HCT116 (cell line): Measurements from ENCODE around the gene APP. TPM values are rescaled to one million over a fixed set of nuclear protein-coding genes. Genes with fewer than 3 reads are reported as not detected.

Experiments used
- ATAC-seq: fragments of 200-7000 bp; cut with Tn5 transposase; 2 replicates; pipeline ENCODE4 v1.9.1; 2020; ENCODE audit warnings: mild to moderate bottlenecking, moderate library complexity
- BruUV-seq: library from RNA; stranded (reverse); fragments of 400-500 nt; replicated peaks from 2 replicates; lab custom pipeline; 2021; lab: Mats Ljungman, UMichigan
- CTCF ChIA-PET: fragments of 300-600 bp; sonication (Branson Sonifier 250); formaldehyde crosslinking; loops from one replicate; lab custom pipeline; 2021; ENCODE audit warnings: antibody characterized with exemption; lab: Charles Lee
- POLR2A ChIA-PET: fragments of 300-600, 350-600 bp; sonication (Branson Sonifier 250); formaldehyde crosslinking; loops from one replicate; lab custom pipeline; 2021; ENCODE audit warnings: antibody characterized with exemption; lab: Charles Lee
- RAD21 ChIA-PET, 2 experiments: fragments of 300-600 bp; sonication (Branson Sonifier 250); formaldehyde crosslinking; loops; one replicate each; lab custom pipeline; 2023; ENCODE audit warnings: low total read pairs in 2 of 2; ENCODE audit not compliant: uncharacterized antibody in 2 of 2, unreplicated experiment in 2 of 2, low non-redundant PET in 1 of 2; lab: Charles Lee
- DNase-seq: peaks from one replicate; pipeline ENCODE4 v3.0.0-alpha.2; 2010; ENCODE audit warnings: low read depth, low spot score
- H2AFZ ChIP-seq: fragments of 200-600 bp; shearing (Covaris generic), sonication (generic); 2 replicates; pipeline ENCODE4 v1.6.1; 2017; ENCODE audit warnings: low read depth, mixed run types, mixed read lengths, antibody characterized with exemption, low read length; ENCODE audit not compliant: poor library complexity, severe bottlenecking
- H3K27ac ChIP-seq: 2 replicates; pipeline ENCODE4 v1.5.1; 2012; ENCODE audit warnings: low read depth, low read length
- H3K27me3 ChIP-seq: fragments of 200-600 bp; sonication (generic); 2 replicates; pipeline ENCODE4 v1.6.1; 2016; ENCODE audit warnings: mixed run types, low read length, mixed read lengths; ENCODE audit not compliant: insufficient read depth
- H3K36me3 ChIP-seq, 2 experiments: fragments of 200-500 bp in 1 of 2; fragments of 200-600 bp in 1 of 2; sonication (Bioruptor generic) in 1 of 2; sonication (generic) in 1 of 2; 2 replicates each; pipeline versions ENCODE4 v1.5.1 to v1.6.1; 2014 to 2016; ENCODE audit warnings: low read length in 2 of 2, inconsistent platforms in 1 of 2, mixed read lengths in 1 of 2, mixed run types in 1 of 2; ENCODE audit not compliant: insufficient read depth in 2 of 2, control insufficient read depth in 1 of 2
- H3K4me1 ChIP-seq, 2 experiments: fragments of 200-600 bp in 1 of 2; sonication (generic) in 1 of 2; 2 replicates each; pipeline versions ENCODE4 v1.5.1 to v1.6.1; 2012 to 2017; ENCODE audit warnings: low read length in 2 of 2, inconsistent platforms in 1 of 2, mild to moderate bottlenecking in 1 of 2, mixed read lengths in 1 of 2, mixed run types in 1 of 2, moderate library complexity in 1 of 2; ENCODE audit not compliant: insufficient read depth in 2 of 2, control insufficient read depth in 1 of 2
- H3K4me2 ChIP-seq: fragments of 200-600 bp; sonication (generic); 2 replicates; pipeline ENCODE4 v1.6.1; 2017; ENCODE audit warnings: mixed run types, low read length, mixed read lengths
- H3K4me3 ChIP-seq, 2 experiments: fragments of 200-600 bp in 1 of 2; sonication (generic) in 1 of 2; replicated peaks in 1 of 2; 2 replicates each; pipeline ENCODE4 v1.5.1; 2011 to 2016; ENCODE audit warnings: low read length in 2 of 2, control low read depth in 1 of 2, low read depth in 1 of 2, mild to moderate bottlenecking in 1 of 2, mixed read lengths in 1 of 2, mixed run types in 1 of 2
- H3K79me2 ChIP-seq: fragments of 200-600 bp; sonication (generic); 2 replicates; pipeline ENCODE4 v1.6.1; 2017; ENCODE audit warnings: mild to moderate bottlenecking, mixed run types, low read length, moderate library complexity, mixed read lengths; ENCODE audit not compliant: insufficient read depth
- H3K9ac ChIP-seq: fragments of 200-600 bp; sonication (generic); 2 replicates; pipeline ENCODE4 v1.6.1; 2016; ENCODE audit warnings: low read length, mixed read lengths
- H3K9me2 ChIP-seq: fragments of 200-600 bp; sonication (generic), shearing (Covaris generic); 2 replicates; pipeline ENCODE4 v1.6.1; 2017; ENCODE audit warnings: mixed run types, mild to moderate bottlenecking, moderate library complexity; ENCODE audit not compliant: insufficient read depth
- H3K9me3 ChIP-seq, 2 experiments: fragments of 200-500 bp in 1 of 2; fragments of 200-600 bp in 1 of 2; sonication (Bioruptor generic) in 1 of 2; sonication (generic) in 1 of 2; 2 replicates each; pipeline ENCODE4 v1.6.1; 2014 to 2017; ENCODE audit warnings: low read length in 2 of 2, mixed read lengths in 2 of 2, inconsistent platforms in 1 of 2, low read depth in 1 of 2, mild to moderate bottlenecking in 1 of 2, mixed run types in 1 of 2, moderate library complexity in 1 of 2; ENCODE audit not compliant: control insufficient read depth in 1 of 2, insufficient read depth in 1 of 2
- H4K20me1 ChIP-seq: fragments of 200-600 bp; sonication (generic), shearing (Covaris generic); 2 replicates; pipeline ENCODE4 v1.6.1; 2017; ENCODE audit warnings: mixed run types, mild to moderate bottlenecking, moderate library complexity; ENCODE audit not compliant: insufficient read depth
- EGR1 ChIP-seq: IDR thresholded peaks from 2 replicates; pipeline ENCODE4 v1.6.1; 2012; ENCODE audit warnings: low read depth
- POLR2A ChIP-seq: IDR thresholded peaks from 2 replicates; pipeline ENCODE4 v1.7.0; 2011; ENCODE audit warnings: borderline replicate concordance; ENCODE audit not compliant: insufficient read depth, insufficient read length; ENCODE audit errors: extremely low read depth
- REST ChIP-seq: IDR thresholded peaks from 2 replicates; pipeline ENCODE4 v1.6.1; 2012; ENCODE audit warnings: low read depth
- SIN3A ChIP-seq: IDR thresholded peaks from 2 replicates; pipeline ENCODE4 v1.6.1; 2012; ENCODE audit warnings: low read depth
- SP1 ChIP-seq: IDR thresholded peaks from 2 replicates; pipeline ENCODE4 v1.6.1; 2012; ENCODE audit warnings: low read depth
- YY1 ChIP-seq: IDR thresholded peaks from 2 replicates; pipeline ENCODE4 v1.6.1; 2011; ENCODE audit warnings: low read length, low read depth, moderate library complexity, mild to moderate bottlenecking; ENCODE audit not compliant: insufficient replicate concordance; ENCODE audit errors: extremely low read depth
- intact Hi-C: fragments of 100-400 bp; cut with micrococcal nuclease; formaldehyde crosslinking; loops from 2 replicates; pipeline ENCODE4 v1.10.0; 2022
- total RNA-seq: library from RNA; stranded (reverse); gene quantifications from one replicate; pipeline ENCODE4 v1.2.1, GENCODE V29; 2021; ENCODE audit not compliant: unreplicated experiment
- TF ChIP-seq, protein P1 (sequence below): IDR thresholded peaks from 2 replicates; pipeline ENCODE4 v1.6.1; 2011; ENCODE audit warnings: mild to moderate bottlenecking, low read length, moderate library complexity; ENCODE audit not compliant: insufficient replicate concordance; ENCODE audit errors: extremely low read depth

The APP gene
- total RNA-seq, 1 experiment from 2014 or later = 267 TPM

- TF ChIP-seq REST (no peak), POLR2A (no peak), EGR1 (no peak)
- TF ChIP-seq, all 23 proteins: peak for 0
These were observed 186.0 kb downstream of the APP start (continued) for GRCh38 chr21:25984538-25984937.

GRCh38 chr21:25983745-25984144, 186.8 kb downstream of the APP start:
- no peak for DNase-seq
- TF ChIP-seq SIN3A = no peak
- ChIA-PET CTCF (no interaction called here), RAD21 (no interaction called here), POLR2A (no interaction called here)
- ATAC-seq = no peak
- Histone ChIP-seq H2AFZ (no peak overlapping the region), H3K36me3 (peaks cover 5 to 16% of the 10 kb centered on the region in 2 experiments; a peak in 1 of 4 replicates), H3K79me2 (no peaks in the 10 kb centered on the region), H3K4me3 (no peak overlapping the region), H3K27ac (no peak overlapping the region), H3K9me3 (no peaks in the 10 kb centered on the region), H3K9me2 (no peaks in the 10 kb centered on the region), H3K4me2 (no peak overlapping the region), H3K27me3 (no peaks in the 10 kb centered on the region), H3K9ac (no peak overlapping the region), H4K20me1 (no peaks in the 10 kb centered on the region), H3K4me1 (no peaks in the 10 kb centered on the region)
- BruUV-seq = no TSS peak
- intact Hi-C loops = no loop called here

GRCh38 chr21:25980710-25981109, 189.9 kb downstream of the APP start:
- Histone ChIP-seq H3K27ac (no peak overlapping the region), H3K79me2 (no peaks in the 10 kb centered on the region), H4K20me1 (no peaks in the 10 kb centered on the region), H3K9ac (no peak overlapping the region), H3K9me2 (no peaks in the 10 kb centered on the region), H3K4me3 (no peak overlapping the region)
- ChIA-PET CTCF (no interaction called here), POLR2A (no interaction called here)
- intact Hi-C loops = no loop called here
- TF ChIP-seq SP1 (no peak), SIN3A (no peak), YY1 (no peak)
- TF ChIP-seq, protein P1, sequence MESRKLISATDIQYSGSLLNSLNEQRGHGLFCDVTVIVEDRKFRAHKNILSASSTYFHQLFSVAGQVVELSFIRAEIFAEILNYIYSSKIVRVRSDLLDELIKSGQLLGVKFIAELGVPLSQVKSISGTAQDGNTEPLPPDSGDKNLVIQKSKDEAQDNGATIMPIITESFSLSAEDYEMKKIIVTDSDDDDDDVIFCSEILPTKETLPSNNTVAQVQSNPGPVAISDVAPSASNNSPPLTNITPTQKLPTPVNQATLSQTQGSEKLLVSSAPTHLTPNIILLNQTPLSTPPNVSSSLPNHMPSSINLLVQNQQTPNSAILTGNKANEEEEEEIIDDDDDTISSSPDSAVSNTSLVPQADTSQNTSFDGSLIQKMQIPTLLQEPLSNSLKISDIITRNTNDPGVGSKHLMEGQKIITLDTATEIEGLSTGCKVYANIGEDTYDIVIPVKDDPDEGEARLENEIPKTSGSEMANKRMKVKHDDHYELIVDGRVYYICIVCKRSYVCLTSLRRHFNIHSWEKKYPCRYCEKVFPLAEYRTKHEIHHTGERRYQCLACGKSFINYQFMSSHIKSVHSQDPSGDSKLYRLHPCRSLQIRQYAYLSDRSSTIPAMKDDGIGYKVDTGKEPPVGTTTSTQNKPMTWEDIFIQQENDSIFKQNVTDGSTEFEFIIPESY = no peak
- TF ChIP-seq, all 23 proteins: peak for 0
- RAD21 ChIA-PET = no interaction called here
- Histone ChIP-seq H3K27me3 (no peaks in the 10 kb centered on the region), H3K36me3 (peaks cover 5 to 19% of the 10 kb centered on the region in 2 experiments; a peak in 1 of 4 replicates), H2AFZ (no peak overlapping the region), H3K4me2 (no peak overlapping the region), H3K4me1 (no peaks in the 10 kb centered on the region), H3K9me3 (no peaks in the 10 kb centered on the region)
- ATAC-seq (no peak), DNase-seq (no peak)
- BruUV-seq = no TSS peak
